K562 (cell line): ENCODE measurements around the gene PDK1. TPM values are rescaled to one million over a fixed set of nuclear protein-coding genes. Genes with fewer than 3 reads are reported as not detected.

ENCODE experiments used
- CBX2 ChIP-seq: fragments of 200-600 bp; sonication (generic); IDR thresholded peaks from one replicate; pipeline ENCODE4 v1.6.1; 2012; ENCODE audit warnings: mild to moderate bottlenecking, low read length, inconsistent platforms; ENCODE audit not compliant: insufficient read depth, poor library complexity, severe bottlenecking
- FOXM1 ChIP-seq, 2 experiments: fragments of 450-650 bp in 1 of 2; sonication (generic) in 1 of 2; formaldehyde crosslinking in 1 of 2; IDR thresholded peaks; 2 replicates each; pipeline versions ENCODE4 v1.6.1 to v1.9.0; 2017 to 2022; ENCODE audit warnings: low read depth in 2 of 2, mild to moderate bottlenecking in 2 of 2, missing genetic modification reagents in 1 of 2, moderate library complexity in 1 of 2
- GATAD2A ChIP-seq: fragments of 450-650 bp; IDR thresholded peaks from 2 replicates; pipeline ENCODE4 v1.6.1; 2017
- KDM4B ChIP-seq, 2 experiments: fragments of 450-650 bp in 1 of 2; sonication (generic) in 1 of 2; IDR thresholded peaks; 2 replicates each; pipeline ENCODE4 v1.6.1; 2016 to 2017; ENCODE audit warnings: borderline replicate concordance in 2 of 2, antibody characterized with exemption in 1 of 2, low read depth in 1 of 2, mild to moderate bottlenecking in 1 of 2
- KLF16 ChIP-seq: IDR thresholded peaks from 2 replicates; pipeline ENCODE4 v1.6.1; 2016; ENCODE audit warnings: antibody characterized with exemption
- L3MBTL2 ChIP-seq: fragments of 450-650 bp; IDR thresholded peaks from 2 replicates; pipeline ENCODE4 v1.6.1; 2016; ENCODE audit warnings: mild to moderate bottlenecking, moderate library complexity
- NELFE ChIP-seq: IDR thresholded peaks from 2 replicates; pipeline ENCODE4 v1.6.1; 2011; ENCODE audit warnings: mild to moderate bottlenecking; ENCODE audit not compliant: insufficient read depth, insufficient read length
- PHB ChIP-seq: fragments of 250-450 bp; sonication (Bioruptor Pico); IDR thresholded peaks from 2 replicates; pipeline ENCODE4 v1.5.0; 2021
- POLR3A ChIP-seq: IDR thresholded peaks from 2 replicates; pipeline ENCODE4 v1.6.1; 2011; ENCODE audit warnings: borderline replicate concordance, mild to moderate bottlenecking, moderate library complexity; ENCODE audit not compliant: insufficient read length, insufficient read depth; ENCODE audit errors: extremely low read depth
- SETDB1 ChIP-seq: IDR thresholded peaks from one replicate; pipeline ENCODE4 v1.6.1; 2012; ENCODE audit warnings: low read length, control low read depth, inconsistent platforms
- SREBF2 ChIP-seq: sonication (generic); formaldehyde crosslinking; IDR thresholded peaks from 2 replicates; pipeline ENCODE4 v1.4.0; 2020; ENCODE audit warnings: mild to moderate bottlenecking, missing genetic modification reagents
- YY1 ChIP-seq, 3 experiments: IDR thresholded peaks; 2 replicates each; pipeline ENCODE4 v1.6.1; 2011; ENCODE audit warnings: low read length in 2 of 3, mild to moderate bottlenecking in 2 of 3, moderate library complexity in 2 of 3, borderline replicate concordance in 1 of 3, control low read depth in 1 of 3, low read depth in 1 of 3; ENCODE audit not compliant: insufficient read depth in 3 of 3, insufficient replicate concordance in 2 of 3, control insufficient read depth in 1 of 3, insufficient read length in 1 of 3; ENCODE audit errors: extremely low read depth in 1 of 3
- ZNF347 ChIP-seq: fragments of 450-650 bp; formaldehyde crosslinking; IDR thresholded peaks from 2 replicates; pipeline ENCODE4 v1.4.0; 2020; ENCODE audit warnings: low read depth, mild to moderate bottlenecking, moderate library complexity
- polyA plus RNA-seq, 8 experiments: library from polyadenylated mRNA; depleted of rRNA in 4 of 8; stranded (reverse) in 5 of 8; unstranded in 3 of 8; fragments of >200 nt; fragmentation: Nextera tagmentation in 2 of 8; fragmentation: Illumina TruSeq in 1 of 8; extraction: Ambion mirVana in 2 of 8; extraction: Trizol in 1 of 8; gene quantifications; 2 replicates each; pipeline versions ENCODE4 v1.2.1 to v1.2.3, GENCODE V29; 2011 to 2014; ENCODE audit warnings: inconsistent platforms in 1 of 8, missing spikeins in 1 of 8
- total RNA-seq, 7 experiments: library from RNA; depleted of rRNA in 6 of 7; stranded (reverse); fragments of >200 nt in 6 of 7; fragmentation: Illumina TruSeq in 2 of 7; extraction: Trizol in 2 of 7; gene quantifications; 2 replicates each; pipeline versions ENCODE4 v1.2.1 to v1.2.3, GENCODE V29; 2011 to 2021; ENCODE audit warnings: low replicate concordance in 1 of 7
- TF ChIP-seq, protein P1 (sequence below): fragments of 450-650 bp; formaldehyde crosslinking; IDR thresholded peaks from 2 replicates; pipeline ENCODE4 v1.4.0; 2022; ENCODE audit warnings: mild to moderate bottlenecking, moderate library complexity
- TF ChIP-seq, protein P2 (sequence below): fragments of 450-650 bp; IDR thresholded peaks from 2 replicates; pipeline ENCODE4 v1.6.1; 2014; ENCODE audit warnings: low read depth, mild to moderate bottlenecking, moderate library complexity, borderline replicate concordance
- TF ChIP-seq, protein P3 (sequence below): fragments of 250-450 bp; sonication (Bioruptor Pico); IDR thresholded peaks from 2 replicates; pipeline ENCODE4 v1.5.0; 2021; ENCODE audit warnings: mild to moderate bottlenecking, moderate library complexity
- TF ChIP-seq, protein P4 (sequence below): fragments of 250-450 bp; sonication (Bioruptor Pico); IDR thresholded peaks from 2 replicates; pipeline ENCODE4 v1.5.0; 2020; ENCODE audit warnings: mild to moderate bottlenecking

The PDK1 gene
- total and polyA plus RNA-seq, 9 of the 15 experiments (the other 6 are each of a cell fraction or from before 2014, with no cell fraction given): 3.5 to 176 (median 13.9) TPM

DNA sequence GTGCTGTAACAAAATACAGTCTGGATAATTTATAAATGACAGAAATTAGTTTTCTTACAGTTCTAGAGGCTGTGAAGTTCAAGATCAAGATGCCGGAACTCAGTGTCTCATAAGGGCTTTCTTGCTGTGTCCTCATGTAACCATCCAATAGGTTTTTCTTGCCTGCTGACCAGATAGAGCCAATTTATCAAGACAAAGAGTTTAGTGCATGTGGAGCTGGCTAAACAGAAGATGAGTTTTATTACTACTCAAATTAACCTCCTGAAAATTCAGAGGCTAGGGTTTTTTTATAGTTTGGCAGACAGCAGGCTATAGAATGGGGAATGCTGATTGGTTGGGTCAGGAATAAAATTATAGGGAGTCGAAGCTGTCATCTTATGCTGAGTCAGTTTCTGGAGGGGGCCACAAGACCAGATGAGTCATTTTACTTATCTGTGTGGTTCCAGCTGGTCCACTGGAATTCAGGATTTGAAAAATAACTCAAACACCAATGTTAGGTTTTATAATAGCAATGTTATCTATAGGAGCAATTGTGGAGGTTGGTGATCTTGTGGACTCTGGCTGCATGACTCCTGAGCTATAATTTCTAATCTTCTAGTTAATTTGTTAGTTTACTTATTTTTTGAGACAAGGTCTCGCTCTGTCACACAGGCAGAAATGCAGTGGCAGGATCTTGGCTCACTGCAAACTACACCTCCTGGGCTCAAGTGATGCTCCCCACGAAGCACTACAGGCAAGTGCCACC, 3.2 kb upstream of the PDK1 start (continued):
- TF ChIP-seq SETDB1 (no peak), KLF16 (peak; percentile 91), YY1 (IDR thresholded peaks at IDR 0.05; ENCODE audit: borderline replicate concordance in 1 of 3, control insufficient read depth in 1 of 3, extremely low read depth in 1 of 3, insufficient read depth in 3 of 3, insufficient read length in 1 of 3, insufficient replicate concordance in 2 of 3, low read depth in 1 of 3, low read length in 2 of 3) (no peak), SREBF2 (no peak), CBX2 (no peak), POLR3A (no peak), KDM4B (IDR thresholded peaks at IDR 0.05; ENCODE audit: borderline replicate concordance in 2 of 2, low read depth in 1 of 2) (no peak), GATAD2A (no peak), PHB (CRISPR knock-in tag) (no peak), NELFE (no peak), ZNF347 (no peak), FOXM1 (IDR thresholded peaks at IDR 0.05; ENCODE audit: low read depth) (peak; percentile 98), FOXM1 (CRISPR knock-in tag; IDR thresholded peaks at IDR 0.05; ENCODE audit: low read depth) (no peak), L3MBTL2 (peak; percentile 61)
- TF ChIP-seq, protein P1, sequence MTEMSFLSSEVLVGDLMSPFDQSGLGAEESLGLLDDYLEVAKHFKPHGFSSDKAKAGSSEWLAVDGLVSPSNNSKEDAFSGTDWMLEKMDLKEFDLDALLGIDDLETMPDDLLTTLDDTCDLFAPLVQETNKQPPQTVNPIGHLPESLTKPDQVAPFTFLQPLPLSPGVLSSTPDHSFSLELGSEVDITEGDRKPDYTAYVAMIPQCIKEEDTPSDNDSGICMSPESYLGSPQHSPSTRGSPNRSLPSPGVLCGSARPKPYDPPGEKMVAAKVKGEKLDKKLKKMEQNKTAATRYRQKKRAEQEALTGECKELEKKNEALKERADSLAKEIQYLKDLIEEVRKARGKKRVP (CRISPR knock-in tag): 0 out of 2 replicates have a peak, but pooled peaks have one; percentile 17
- TF ChIP-seq, protein P2, sequence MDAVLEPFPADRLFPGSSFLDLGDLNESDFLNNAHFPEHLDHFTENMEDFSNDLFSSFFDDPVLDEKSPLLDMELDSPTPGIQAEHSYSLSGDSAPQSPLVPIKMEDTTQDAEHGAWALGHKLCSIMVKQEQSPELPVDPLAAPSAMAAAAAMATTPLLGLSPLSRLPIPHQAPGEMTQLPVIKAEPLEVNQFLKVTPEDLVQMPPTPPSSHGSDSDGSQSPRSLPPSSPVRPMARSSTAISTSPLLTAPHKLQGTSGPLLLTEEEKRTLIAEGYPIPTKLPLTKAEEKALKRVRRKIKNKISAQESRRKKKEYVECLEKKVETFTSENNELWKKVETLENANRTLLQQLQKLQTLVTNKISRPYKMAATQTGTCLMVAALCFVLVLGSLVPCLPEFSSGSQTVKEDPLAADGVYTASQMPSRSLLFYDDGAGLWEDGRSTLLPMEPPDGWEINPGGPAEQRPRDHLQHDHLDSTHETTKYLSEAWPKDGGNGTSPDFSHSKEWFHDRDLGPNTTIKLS: peak; percentile 29; the same call in 1 of the 2 replicates
- TF ChIP-seq, protein P3, sequence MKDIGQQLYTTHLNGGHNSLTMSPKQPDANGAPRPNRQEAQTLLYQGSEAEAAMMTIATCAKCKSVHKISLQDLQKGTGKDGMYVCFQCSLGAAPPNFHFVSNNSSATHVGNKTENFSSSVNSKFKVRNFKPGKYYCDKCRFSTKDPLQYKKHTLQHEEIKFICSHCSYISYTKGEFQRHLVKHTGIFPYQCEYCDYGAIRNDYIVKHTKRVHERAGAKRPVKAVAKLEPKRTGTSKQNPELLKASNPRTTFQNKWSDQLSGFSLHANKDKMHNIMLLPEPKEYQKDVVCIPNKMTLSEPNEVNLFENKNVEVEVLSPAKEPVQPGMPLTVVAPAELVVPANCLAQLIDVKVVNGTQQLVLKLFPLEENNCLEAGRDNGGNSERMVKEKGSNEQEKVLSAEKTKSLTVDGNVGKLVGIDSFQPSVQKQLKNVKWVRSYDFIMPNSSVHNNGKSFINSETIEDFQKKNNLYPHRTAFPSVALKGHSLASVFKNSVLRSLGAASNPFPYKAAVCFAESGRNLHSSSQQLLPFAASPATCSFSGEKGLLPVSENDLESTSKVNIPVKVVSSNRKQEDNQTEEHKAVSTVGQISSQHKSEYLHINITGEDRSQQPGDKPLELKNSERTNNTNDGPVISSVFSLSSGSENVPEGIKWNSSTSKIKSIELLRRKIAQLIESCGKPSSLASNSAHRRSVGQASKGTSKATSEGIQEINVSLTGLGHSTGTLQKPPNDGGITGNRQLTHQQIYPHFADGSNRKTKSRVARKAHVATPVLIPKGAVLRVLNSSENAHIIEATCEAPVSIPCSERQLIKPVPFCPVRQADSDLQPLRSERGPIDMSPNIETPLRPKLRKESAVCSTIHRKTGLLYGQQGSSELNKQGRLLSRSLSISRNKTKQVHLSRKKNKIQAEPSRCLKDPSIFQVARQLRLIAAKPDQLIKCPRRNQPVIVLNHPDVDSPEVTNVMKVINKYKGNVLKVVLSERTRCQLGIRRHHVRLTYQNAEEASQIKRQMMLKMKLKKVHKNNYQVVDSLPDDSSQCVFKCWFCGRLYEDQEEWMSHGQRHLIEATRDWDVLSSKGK (CRISPR knock-in tag): no peak
- TF ChIP-seq, protein P4, sequence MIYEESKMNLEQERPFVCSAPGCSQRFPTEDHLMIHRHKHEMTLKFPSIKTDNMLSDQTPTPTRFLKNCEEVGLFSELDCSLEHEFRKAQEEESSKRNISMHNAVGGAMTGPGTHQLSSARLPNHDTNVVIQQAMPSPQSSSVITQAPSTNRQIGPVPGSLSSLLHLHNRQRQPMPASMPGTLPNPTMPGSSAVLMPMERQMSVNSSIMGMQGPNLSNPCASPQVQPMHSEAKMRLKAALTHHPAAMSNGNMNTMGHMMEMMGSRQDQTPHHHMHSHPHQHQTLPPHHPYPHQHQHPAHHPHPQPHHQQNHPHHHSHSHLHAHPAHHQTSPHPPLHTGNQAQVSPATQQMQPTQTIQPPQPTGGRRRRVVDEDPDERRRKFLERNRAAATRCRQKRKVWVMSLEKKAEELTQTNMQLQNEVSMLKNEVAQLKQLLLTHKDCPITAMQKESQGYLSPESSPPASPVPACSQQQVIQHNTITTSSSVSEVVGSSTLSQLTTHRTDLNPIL (CRISPR knock-in tag): no peak
